SK-N-SH treated with all-trans-retinoic acid at 6 μM for 48 hours (cell line): ENCODE data around the gene PWWP2B.
A peak's percentile ranks its signal among the peaks of the same experiment; 100 is the strongest.

Experiments
- ATAC-seq: fragments of 200-7000 bp; cut with Tn5 transposase; 3 replicates; pipeline ENCODE4 v1.9.1; 2020; ENCODE audit warnings: mild to moderate bottlenecking, moderate library complexity
- ARNTL ChIP-seq: fragments of 450-650 bp; formaldehyde crosslinking; IDR thresholded peaks from 2 replicates; pipeline ENCODE4 v1.5.0; 2020; ENCODE audit warnings: low read depth, mild to moderate bottlenecking, moderate library complexity, borderline replicate concordance
- BACH2 ChIP-seq: fragments of 250-450 bp; sonication (Bioruptor Pico); IDR thresholded peaks from 2 replicates; pipeline ENCODE4 v1.9.0; 2021; ENCODE audit warnings: mild to moderate bottlenecking, borderline replicate concordance
- CREB5 ChIP-seq: fragments of 250-450 bp; sonication (Bioruptor Pico); IDR thresholded peaks from 2 replicates; pipeline ENCODE4 v1.5.1; 2020; ENCODE audit warnings: low read depth, mild to moderate bottlenecking, moderate library complexity
- GLIS3 ChIP-seq: fragments of 250-450 bp; sonication (Bioruptor Pico); IDR thresholded peaks from 2 replicates; pipeline ENCODE4 v1.5.0; 2020; ENCODE audit warnings: mild to moderate bottlenecking, moderate library complexity
- ISL1 ChIP-seq: fragments of 250-450 bp; sonication (Bioruptor Pico); IDR thresholded peaks from 2 replicates; pipeline ENCODE4 v2.1.2; 2022; ENCODE audit warnings: mild to moderate bottlenecking, moderate library complexity
- OSR1 ChIP-seq: fragments of 250-450 bp; sonication (Bioruptor Pico); IDR thresholded peaks from 2 replicates; pipeline ENCODE4 v1.8.0; 2022; ENCODE audit warnings: moderate library complexity, mild to moderate bottlenecking, inconsistent platforms
- POU6F1 ChIP-seq: fragments of 250-450 bp; sonication (Bioruptor Pico); IDR thresholded peaks from 2 replicates; pipeline ENCODE4 v1.8.0; 2021; ENCODE audit warnings: low read depth, mild to moderate bottlenecking, moderate library complexity, borderline replicate concordance
- RARB ChIP-seq: fragments of 250-450 bp; sonication (Bioruptor Pico); IDR thresholded peaks from 2 replicates; pipeline ENCODE4 v1.8.0; 2021; ENCODE audit warnings: mild to moderate bottlenecking, moderate library complexity
- SNAI2 ChIP-seq: fragments of 250-450 bp; sonication (Bioruptor Pico); IDR thresholded peaks from 2 replicates; pipeline ENCODE4 v1.5.0; 2020; ENCODE audit warnings: mild to moderate bottlenecking, moderate library complexity
- TCF4 ChIP-seq: fragments of 250-450 bp; sonication (Bioruptor Pico); IDR thresholded peaks from 2 replicates; pipeline ENCODE4 v1.8.0; 2021; ENCODE audit warnings: mild to moderate bottlenecking, moderate library complexity, borderline replicate concordance
- TOX ChIP-seq: fragments of 250-450 bp; sonication (Bioruptor Pico); IDR thresholded peaks from 2 replicates; pipeline ENCODE4 v1.8.0; 2021; ENCODE audit warnings: mild to moderate bottlenecking, moderate library complexity, borderline replicate concordance
- ZC3H10 ChIP-seq: fragments of 250-450 bp; sonication (Bioruptor Pico); IDR thresholded peaks from 2 replicates; pipeline ENCODE4 v1.5.1; 2021; ENCODE audit warnings: mild to moderate bottlenecking, moderate library complexity
- ZFP30 ChIP-seq: fragments of 450-650 bp; formaldehyde crosslinking; IDR thresholded peaks from 2 replicates; pipeline ENCODE4 v1.5.0; 2022; ENCODE audit warnings: mild to moderate bottlenecking, moderate library complexity
- ZNF565 ChIP-seq: fragments of 450-650 bp; formaldehyde crosslinking; conservative IDR thresholded peaks from 2 replicates; pipeline ENCODE4 v1.5.0; 2020; ENCODE audit warnings: low read depth, mild to moderate bottlenecking, moderate library complexity
- ZNF8 ChIP-seq: fragments of 450-650 bp; formaldehyde crosslinking; IDR thresholded peaks from 2 replicates; pipeline ENCODE4 v1.5.0; 2020; ENCODE audit warnings: mild to moderate bottlenecking, moderate library complexity
- TF ChIP-seq, protein P1 (sequence below): fragments of 250-450 bp; sonication (Bioruptor Pico); IDR thresholded peaks from 2 replicates; pipeline ENCODE4 v1.8.0; 2020; ENCODE audit warnings: mild to moderate bottlenecking, moderate library complexity, borderline replicate concordance
- TF ChIP-seq, protein P2 (sequence below): fragments of 250-450 bp; sonication (Bioruptor Pico); IDR thresholded peaks from 2 replicates; pipeline ENCODE4 v1.5.0; 2020; ENCODE audit warnings: mild to moderate bottlenecking, moderate library complexity
- TF ChIP-seq, protein P3 (sequence below): fragments of 250-450 bp; sonication (Bioruptor Pico); IDR thresholded peaks from 2 replicates; pipeline ENCODE4 v1.5.1; 2021; ENCODE audit warnings: mild to moderate bottlenecking, moderate library complexity

The PWWP2B gene

GRCh38 chr10:132359305-132360040, 37.5 kb upstream of the PWWP2B start (continued):
- TF ChIP-seq, protein P1, sequence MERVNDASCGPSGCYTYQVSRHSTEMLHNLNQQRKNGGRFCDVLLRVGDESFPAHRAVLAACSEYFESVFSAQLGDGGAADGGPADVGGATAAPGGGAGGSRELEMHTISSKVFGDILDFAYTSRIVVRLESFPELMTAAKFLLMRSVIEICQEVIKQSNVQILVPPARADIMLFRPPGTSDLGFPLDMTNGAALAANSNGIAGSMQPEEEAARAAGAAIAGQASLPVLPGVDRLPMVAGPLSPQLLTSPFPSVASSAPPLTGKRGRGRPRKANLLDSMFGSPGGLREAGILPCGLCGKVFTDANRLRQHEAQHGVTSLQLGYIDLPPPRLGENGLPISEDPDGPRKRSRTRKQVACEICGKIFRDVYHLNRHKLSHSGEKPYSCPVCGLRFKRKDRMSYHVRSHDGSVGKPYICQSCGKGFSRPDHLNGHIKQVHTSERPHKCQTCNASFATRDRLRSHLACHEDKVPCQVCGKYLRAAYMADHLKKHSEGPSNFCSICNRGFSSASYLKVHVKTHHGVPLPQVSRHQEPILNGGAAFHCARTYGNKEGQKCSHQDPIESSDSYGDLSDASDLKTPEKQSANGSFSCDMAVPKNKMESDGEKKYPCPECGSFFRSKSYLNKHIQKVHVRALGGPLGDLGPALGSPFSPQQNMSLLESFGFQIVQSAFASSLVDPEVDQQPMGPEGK: no peak

DNA sequence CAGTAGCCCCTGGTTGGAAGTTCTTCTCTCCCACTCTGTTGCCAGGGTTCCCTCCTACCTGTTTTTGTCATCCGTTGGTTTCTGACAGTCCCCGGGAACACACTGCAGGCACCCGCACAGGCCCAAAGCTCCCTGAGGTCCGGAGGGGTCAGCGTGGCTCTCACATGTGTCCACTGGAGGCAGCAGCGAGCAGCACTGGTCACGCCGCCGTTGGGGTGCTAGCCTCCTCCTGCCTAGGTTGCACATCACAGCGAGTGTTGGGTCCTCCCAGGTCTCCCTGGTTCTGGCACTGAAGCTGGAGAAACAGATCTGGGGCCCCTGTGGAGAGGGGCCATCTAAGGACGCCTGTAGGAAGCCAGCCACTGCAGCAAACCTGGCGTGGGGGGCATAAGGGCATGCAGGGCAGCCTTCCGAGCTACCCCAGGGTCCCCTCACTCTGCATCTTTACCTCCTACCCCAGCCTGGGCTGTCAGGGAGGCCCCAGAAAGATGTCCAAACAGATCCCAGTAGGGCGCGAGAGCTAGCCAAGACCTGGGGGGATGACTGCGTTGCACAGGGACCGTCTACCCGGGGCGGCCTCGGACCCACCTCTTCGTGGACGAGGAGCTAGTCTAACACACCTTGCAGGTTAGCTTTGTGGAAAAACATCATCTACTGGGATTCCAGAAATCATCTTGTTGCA, 36.1 kb upstream of the PWWP2B start:
- TF ChIP-seq, protein P2, sequence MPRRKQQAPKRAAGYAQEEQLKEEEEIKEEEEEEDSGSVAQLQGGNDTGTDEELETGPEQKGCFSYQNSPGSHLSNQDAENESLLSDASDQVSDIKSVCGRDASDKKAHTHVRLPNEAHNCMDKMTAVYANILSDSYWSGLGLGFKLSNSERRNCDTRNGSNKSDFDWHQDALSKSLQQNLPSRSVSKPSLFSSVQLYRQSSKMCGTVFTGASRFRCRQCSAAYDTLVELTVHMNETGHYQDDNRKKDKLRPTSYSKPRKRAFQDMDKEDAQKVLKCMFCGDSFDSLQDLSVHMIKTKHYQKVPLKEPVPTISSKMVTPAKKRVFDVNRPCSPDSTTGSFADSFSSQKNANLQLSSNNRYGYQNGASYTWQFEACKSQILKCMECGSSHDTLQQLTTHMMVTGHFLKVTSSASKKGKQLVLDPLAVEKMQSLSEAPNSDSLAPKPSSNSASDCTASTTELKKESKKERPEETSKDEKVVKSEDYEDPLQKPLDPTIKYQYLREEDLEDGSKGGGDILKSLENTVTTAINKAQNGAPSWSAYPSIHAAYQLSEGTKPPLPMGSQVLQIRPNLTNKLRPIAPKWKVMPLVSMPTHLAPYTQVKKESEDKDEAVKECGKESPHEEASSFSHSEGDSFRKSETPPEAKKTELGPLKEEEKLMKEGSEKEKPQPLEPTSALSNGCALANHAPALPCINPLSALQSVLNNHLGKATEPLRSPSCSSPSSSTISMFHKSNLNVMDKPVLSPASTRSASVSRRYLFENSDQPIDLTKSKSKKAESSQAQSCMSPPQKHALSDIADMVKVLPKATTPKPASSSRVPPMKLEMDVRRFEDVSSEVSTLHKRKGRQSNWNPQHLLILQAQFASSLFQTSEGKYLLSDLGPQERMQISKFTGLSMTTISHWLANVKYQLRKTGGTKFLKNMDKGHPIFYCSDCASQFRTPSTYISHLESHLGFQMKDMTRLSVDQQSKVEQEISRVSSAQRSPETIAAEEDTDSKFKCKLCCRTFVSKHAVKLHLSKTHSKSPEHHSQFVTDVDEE (CRISPR knock-in tag): no peak
- TF ChIP-seq TOX (CRISPR knock-in tag) (no peak), RARB (no peak), POU6F1 (CRISPR knock-in tag) (no peak), ARNTL (CRISPR knock-in tag) (no peak), SNAI2 (CRISPR knock-in tag) (no peak), GLIS3 (CRISPR knock-in tag) (no peak), BACH2 (CRISPR knock-in tag) (no peak), OSR1 (CRISPR knock-in tag) (no peak), ZNF8 (no peak), ISL1 (no peak), ZNF565 (CRISPR knock-in tag) (no peak), ZC3H10 (no peak), ZFP30 (CRISPR knock-in tag) (no peak), TCF4 (CRISPR knock-in tag) (no peak), CREB5 (no peak)
- TF ChIP-seq, protein P1: no peak
- TF ChIP-seq, protein P3, sequence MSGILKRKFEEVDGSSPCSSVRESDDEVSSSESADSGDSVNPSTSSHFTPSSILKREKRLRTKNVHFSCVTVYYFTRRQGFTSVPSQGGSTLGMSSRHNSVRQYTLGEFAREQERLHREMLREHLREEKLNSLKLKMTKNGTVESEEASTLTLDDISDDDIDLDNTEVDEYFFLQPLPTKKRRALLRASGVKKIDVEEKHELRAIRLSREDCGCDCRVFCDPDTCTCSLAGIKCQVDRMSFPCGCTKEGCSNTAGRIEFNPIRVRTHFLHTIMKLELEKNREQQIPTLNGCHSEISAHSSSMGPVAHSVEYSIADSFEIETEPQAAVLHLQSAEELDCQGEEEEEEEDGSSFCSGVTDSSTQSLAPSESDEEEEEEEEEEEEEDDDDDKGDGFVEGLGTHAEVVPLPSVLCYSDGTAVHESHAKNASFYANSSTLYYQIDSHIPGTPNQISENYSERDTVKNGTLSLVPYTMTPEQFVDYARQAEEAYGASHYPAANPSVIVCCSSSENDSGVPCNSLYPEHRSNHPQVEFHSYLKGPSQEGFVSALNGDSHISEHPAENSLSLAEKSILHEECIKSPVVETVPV (CRISPR knock-in tag): no peak
- TF ChIP-seq, all 23 proteins: peak for 0
- ATAC-seq: peak; percentile 79
